Neural cell (in vitro differentiated cells): ENCODE results near the gene GALK2. TPM values are rescaled to one million over a fixed set of nuclear protein-coding genes. Genes with fewer than 3 reads are reported as not detected.

Experiments used
- H2AFZ ChIP-seq: fragments of 200-600, 300-800 bp; sonication (generic), shearing (Covaris generic); 2 replicates; pipeline ENCODE4 v1.6.0; 2014; ENCODE audit warnings: low read depth, mild to moderate bottlenecking, antibody characterized with exemption, low read length, moderate library complexity
- H3F3A ChIP-seq: fragments of 200-600 bp; shearing (Covaris generic); 2 replicates; pipeline ENCODE4 v1.6.1; 2016; ENCODE audit warnings: mild to moderate bottlenecking, moderate library complexity, mixed read lengths, antibody characterized with exemption, low read length; ENCODE audit not compliant: insufficient read depth, poor library complexity, severe bottlenecking
- H3K27ac ChIP-seq: fragments of 200-600, 300-800 bp; sonication (generic), shearing (Covaris generic); 2 replicates; pipeline ENCODE4 v1.5.1; 2014; ENCODE audit warnings: mild to moderate bottlenecking, low read length, moderate library complexity
- H3K27me3 ChIP-seq: fragments of 300-800, 200-600 bp; sonication (generic), shearing (Covaris generic); 2 replicates; pipeline ENCODE4 v1.6.0; 2014; ENCODE audit warnings: mild to moderate bottlenecking, low read depth, low read length, moderate library complexity; ENCODE audit not compliant: insufficient read depth
- H3K36me3 ChIP-seq: fragments of 300-800, 200-600 bp; sonication (generic), shearing (Covaris generic); 2 replicates; pipeline ENCODE4 v1.5.1; 2014; ENCODE audit warnings: mild to moderate bottlenecking, antibody characterized with exemption, low read length, moderate library complexity; ENCODE audit not compliant: insufficient read depth
- H3K4me2 ChIP-seq: fragments of 300-800, 200-600 bp; sonication (generic), shearing (Covaris generic); 2 replicates; pipeline ENCODE4 v1.6.0; 2014; ENCODE audit warnings: mild to moderate bottlenecking, low read length
- H3K4me3 ChIP-seq: fragments of 300-800, 200-600 bp; sonication (generic), shearing (Covaris generic); 2 replicates; pipeline ENCODE4 v1.5.1; 2014; ENCODE audit warnings: mild to moderate bottlenecking, low read length, moderate library complexity
- H3K79me2 ChIP-seq: fragments of 200-600 bp; shearing (Covaris generic); replicated peaks from 2 replicates; pipeline ENCODE4 v1.6.0; 2014; ENCODE audit warnings: mild to moderate bottlenecking, low read length, moderate library complexity; ENCODE audit not compliant: insufficient read depth
- H3K9ac ChIP-seq: fragments of 300-800, 200-600 bp; sonication (generic), shearing (Covaris generic); 2 replicates; pipeline ENCODE4 v1.6.1; 2016; ENCODE audit warnings: mild to moderate bottlenecking, low read length, mixed read lengths
- H3K9me2 ChIP-seq: fragments of 200-600 bp; shearing (Covaris generic); 2 replicates; pipeline ENCODE4 v1.6.1; 2016; ENCODE audit warnings: mild to moderate bottlenecking, low read length, mixed read lengths; ENCODE audit not compliant: insufficient read depth
- H3K9me3 ChIP-seq: fragments of 200-600, 300-800 bp; sonication (generic), shearing (Covaris generic); 2 replicates; pipeline ENCODE4 v1.6.1; 2016; ENCODE audit warnings: mild to moderate bottlenecking, mixed run types, low read length, moderate library complexity, mixed read lengths
- H4K20me1 ChIP-seq: fragments of 200-600 bp; shearing (Covaris generic); 2 replicates; pipeline ENCODE4 v1.6.1; 2016; ENCODE audit warnings: mild to moderate bottlenecking, mixed run types; ENCODE audit not compliant: insufficient read depth
- EP300 ChIP-seq: fragments of 450-650 bp; conservative IDR thresholded peaks from 2 replicates; pipeline ENCODE4 v1.6.1; 2014; ENCODE audit warnings: antibody characterized with exemption, mild to moderate bottlenecking, moderate library complexity; ENCODE audit not compliant: poor library complexity, severe bottlenecking
- EZH2 ChIP-seq: fragments of 200-600, 300-800 bp; shearing (Covaris generic), sonication (generic); IDR thresholded peaks from 2 replicates; pipeline ENCODE4 v1.6.1; 2014; ENCODE audit warnings: antibody characterized with exemption, low read length, borderline replicate concordance, mild to moderate bottlenecking; ENCODE audit not compliant: insufficient read depth, poor library complexity, severe bottlenecking
- MXI1 ChIP-seq: fragments of 450-650 bp; conservative IDR thresholded peaks from 2 replicates; pipeline ENCODE4 v1.6.1; 2014; ENCODE audit warnings: antibody characterized with exemption, mild to moderate bottlenecking; ENCODE audit not compliant: poor library complexity, severe bottlenecking
- POLR2AphosphoS5 ChIP-seq: IDR thresholded peaks from 2 replicates; pipeline ENCODE4 v1.6.1; 2012
- RAD21 ChIP-seq: fragments of 450-650 bp; conservative IDR thresholded peaks from 2 replicates; pipeline ENCODE4 v1.6.1; 2014; ENCODE audit warnings: antibody characterized with exemption, mild to moderate bottlenecking, moderate library complexity
- REST ChIP-seq: IDR thresholded peaks from 2 replicates; pipeline ENCODE4 v1.6.1; 2012; ENCODE audit warnings: borderline replicate concordance
- SMC3 ChIP-seq: fragments of 450-650 bp; conservative IDR thresholded peaks from 2 replicates; pipeline ENCODE4 v1.6.1; 2014; ENCODE audit warnings: antibody characterized with exemption, mild to moderate bottlenecking, moderate library complexity; ENCODE audit not compliant: poor library complexity
- TAF1 ChIP-seq: IDR thresholded peaks from 2 replicates; pipeline ENCODE4 v1.6.1; 2012; ENCODE audit warnings: low read depth
- polyA plus RNA-seq: library from polyadenylated mRNA; depleted of rRNA; stranded (reverse); fragments of >200 nt; gene quantifications from 2 replicates; pipeline ENCODE4 v1.2.3, GENCODE V29; 2014
- TF ChIP-seq, protein P1 (sequence below): fragments of 450-650 bp; IDR thresholded peaks from 2 replicates; pipeline ENCODE4 v1.5.1; 2014; ENCODE audit warnings: antibody characterized with exemption, mild to moderate bottlenecking, moderate library complexity; ENCODE audit not compliant: poor library complexity, severe bottlenecking

Gene GALK2
- polyA plus RNA-seq, 1 donor from 2014 or later: 26.3 TPM

- Histone ChIP-seq H2AFZ (no peak overlapping the region), H3K79me2 (no peaks in the 10 kb centered on the region), H3K4me2 (no peak overlapping the region), H3K9me2 (no peaks in the 10 kb centered on the region), H3K27ac (no peak overlapping the region), H3K36me3 (peaks cover 4% of the 10 kb centered on the region), H4K20me1 (no peaks in the 10 kb centered on the region), H3K9me3 (no peaks in the 10 kb centered on the region), H3K4me3 (no peak overlapping the region), H3F3A (no peaks in the 10 kb centered on the region), H3K9ac (no peak overlapping the region), H3K27me3 (no peaks in the 10 kb centered on the region)
- no peak for TF ChIP-seq MXI1
- no peak for TF ChIP-seq EZH2
- TF ChIP-seq TAF1: no peak
- TF ChIP-seq, protein P1, sequence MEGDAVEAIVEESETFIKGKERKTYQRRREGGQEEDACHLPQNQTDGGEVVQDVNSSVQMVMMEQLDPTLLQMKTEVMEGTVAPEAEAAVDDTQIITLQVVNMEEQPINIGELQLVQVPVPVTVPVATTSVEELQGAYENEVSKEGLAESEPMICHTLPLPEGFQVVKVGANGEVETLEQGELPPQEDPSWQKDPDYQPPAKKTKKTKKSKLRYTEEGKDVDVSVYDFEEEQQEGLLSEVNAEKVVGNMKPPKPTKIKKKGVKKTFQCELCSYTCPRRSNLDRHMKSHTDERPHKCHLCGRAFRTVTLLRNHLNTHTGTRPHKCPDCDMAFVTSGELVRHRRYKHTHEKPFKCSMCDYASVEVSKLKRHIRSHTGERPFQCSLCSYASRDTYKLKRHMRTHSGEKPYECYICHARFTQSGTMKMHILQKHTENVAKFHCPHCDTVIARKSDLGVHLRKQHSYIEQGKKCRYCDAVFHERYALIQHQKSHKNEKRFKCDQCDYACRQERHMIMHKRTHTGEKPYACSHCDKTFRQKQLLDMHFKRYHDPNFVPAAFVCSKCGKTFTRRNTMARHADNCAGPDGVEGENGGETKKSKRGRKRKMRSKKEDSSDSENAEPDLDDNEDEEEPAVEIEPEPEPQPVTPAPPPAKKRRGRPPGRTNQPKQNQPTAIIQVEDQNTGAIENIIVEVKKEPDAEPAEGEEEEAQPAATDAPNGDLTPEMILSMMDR: no peak
- no peak for TF ChIP-seq EP300
Observed at GRCh38 chr15:49135911-49136310, 34.1 kb upstream of the GALK2 start.

DNA sequence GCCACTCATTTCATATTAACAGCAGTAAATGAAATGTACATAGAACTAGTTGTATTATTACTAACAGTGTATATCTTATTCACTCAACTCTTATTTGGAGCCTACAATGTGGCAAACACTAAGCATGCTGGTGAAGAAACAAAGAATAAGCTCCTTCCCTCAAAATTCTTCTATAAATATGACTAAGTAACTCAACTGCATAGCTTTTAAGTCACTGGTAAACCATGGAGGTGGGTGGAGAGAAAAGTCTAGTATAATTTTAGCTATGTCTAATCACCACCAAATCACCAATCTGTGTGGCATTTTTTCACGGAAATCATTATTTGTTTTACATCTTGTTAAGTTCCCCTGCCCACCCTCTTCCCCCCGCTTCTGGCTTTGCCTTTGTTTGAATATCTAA lies 32.2 kb upstream of the GALK2 start:
- Histone ChIP-seq H3K4me2 (no peak overlapping the region), H3K36me3 (peaks cover 13% of the 10 kb centered on the region), H3K27ac (no peak overlapping the region), H2AFZ (no peak overlapping the region), H3K27me3 (no peaks in the 10 kb centered on the region), H3K9ac (no peak overlapping the region), H3K9me2 (no peaks in the 10 kb centered on the region), H3K9me3 (no peaks in the 10 kb centered on the region), H4K20me1 (no peaks in the 10 kb centered on the region), H3F3A (no peaks in the 10 kb centered on the region), H3K4me3 (no peak overlapping the region), H3K79me2 (no peaks in the 10 kb centered on the region)
- TF ChIP-seq POLR2AphosphoS5: no peak

GRCh38 chr15:49145651-49146609 lies 24.1 kb upstream of the GALK2 start:
- H3K9me2 ChIP-seq: no peaks in the 10 kb centered on the region
- H3K4me2 ChIP-seq: no peak overlapping the region
- no peaks in the 10 kb centered on the region for H3K27me3 ChIP-seq
- peaks cover 64% of the 10 kb centered on the region for H3K79me2 ChIP-seq
- no peaks in the 10 kb centered on the region for H3K9me3 ChIP-seq
- H3K9ac ChIP-seq: no peak overlapping the region
- H3K27ac ChIP-seq: no peak overlapping the region
- no peak for TF ChIP-seq EZH2
- TF ChIP-seq, protein P1: peak; percentile 76
- no peak for TF ChIP-seq REST
- TF ChIP-seq TAF1: no peak
- TF ChIP-seq SMC3: peak; percentile 80
- no peak for TF ChIP-seq MXI1
- no peak for TF ChIP-seq POLR2AphosphoS5
- no peak for TF ChIP-seq EP300
- TF ChIP-seq RAD21: peak; percentile 72
- no peaks in the 10 kb centered on the region for H3F3A ChIP-seq
- no peak overlapping the region for H2AFZ ChIP-seq
- H4K20me1 ChIP-seq: no peaks in the 10 kb centered on the region
- peaks cover 9% of the 10 kb centered on the region for H3K36me3 ChIP-seq
- no peak overlapping the region for H3K4me3 ChIP-seq
